ENCODE data around the gene KIF26A. TPM values are rescaled to one million over a fixed set of nuclear protein-coding genes. Genes with fewer than 3 reads are reported as not detected.
"Not testable (repeated sequence)": the region's sequence is repeated elsewhere in the genome, so short reads cannot be mapped to it uniquely, and the experiment has no call there.

The KIF26A gene
- total RNA-seq, 1 experiment from 2014 or later = 3.1 TPM

DNA sequence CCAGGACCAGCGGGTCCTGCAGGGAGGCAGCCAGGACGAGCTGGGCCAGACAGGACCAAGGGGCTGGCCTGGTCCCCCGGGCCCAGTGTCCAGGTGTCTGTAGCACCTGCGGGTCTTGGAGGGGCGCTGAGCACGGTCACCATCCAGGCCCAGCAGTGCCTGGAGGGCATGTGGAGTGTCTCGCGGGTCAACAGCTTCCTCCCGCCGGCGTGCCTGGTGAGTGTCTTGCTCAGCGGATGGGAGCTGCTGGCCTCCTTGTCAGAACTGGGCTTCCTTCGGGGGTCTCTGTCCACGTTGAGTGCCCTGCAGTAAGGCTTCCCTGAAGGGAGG, 13.8 kb downstream of the KIF26A start:
- H3K79me2 ChIP-seq (ENCODE audit: low read length) = no peaks in the 10 kb centered on the region
- CTCF ChIA-PET = no interaction called here

DNA sequence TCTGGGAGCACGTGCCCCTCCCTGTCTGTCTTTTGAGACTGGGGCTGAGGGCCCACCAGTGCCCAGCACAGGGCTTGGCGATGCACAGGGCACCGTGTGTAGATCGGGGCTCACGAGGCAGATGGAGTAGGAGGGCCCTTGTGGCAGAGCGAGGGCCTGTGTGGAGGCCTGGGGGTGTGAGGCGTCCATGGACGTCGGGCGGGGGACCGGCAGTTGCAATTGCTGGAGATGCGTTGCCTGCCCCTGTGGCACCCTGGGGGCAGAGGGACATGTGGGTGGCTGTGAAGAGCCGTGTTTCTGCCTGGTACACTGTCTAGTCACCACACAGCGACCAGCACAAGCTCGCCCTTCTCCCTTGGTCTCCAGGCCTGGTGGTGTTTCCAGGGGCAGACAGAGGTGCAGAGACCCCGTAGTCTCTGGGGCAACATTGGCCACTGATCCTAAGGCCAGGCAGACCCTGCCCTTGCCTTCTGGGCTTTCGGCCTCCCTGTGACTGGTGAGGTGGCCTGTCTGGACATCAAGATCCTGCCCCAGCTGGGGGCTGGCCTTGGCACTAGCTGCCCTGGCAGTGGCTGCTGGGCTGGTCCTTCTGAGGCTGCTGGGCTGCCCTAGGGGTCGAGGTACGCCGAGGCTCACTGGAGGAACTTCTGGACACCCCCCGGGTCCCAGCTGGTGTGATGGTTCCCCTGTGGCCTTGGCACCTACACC, 14.5 kb downstream of the KIF26A start:
- no peak overlapping the region for H3K27ac ChIP-seq (ENCODE audit: low read length)

More for the DNA sequence above, 13.8 kb downstream of the KIF26A start:
- ATAC-seq = no peak
- TF ChIP-seq EZH2phosphoT487 (IDR thresholded peaks at IDR 0.05; ENCODE audit: borderline replicate concordance, low read length) = no peak
- TF ChIP-seq, protein P1, sequence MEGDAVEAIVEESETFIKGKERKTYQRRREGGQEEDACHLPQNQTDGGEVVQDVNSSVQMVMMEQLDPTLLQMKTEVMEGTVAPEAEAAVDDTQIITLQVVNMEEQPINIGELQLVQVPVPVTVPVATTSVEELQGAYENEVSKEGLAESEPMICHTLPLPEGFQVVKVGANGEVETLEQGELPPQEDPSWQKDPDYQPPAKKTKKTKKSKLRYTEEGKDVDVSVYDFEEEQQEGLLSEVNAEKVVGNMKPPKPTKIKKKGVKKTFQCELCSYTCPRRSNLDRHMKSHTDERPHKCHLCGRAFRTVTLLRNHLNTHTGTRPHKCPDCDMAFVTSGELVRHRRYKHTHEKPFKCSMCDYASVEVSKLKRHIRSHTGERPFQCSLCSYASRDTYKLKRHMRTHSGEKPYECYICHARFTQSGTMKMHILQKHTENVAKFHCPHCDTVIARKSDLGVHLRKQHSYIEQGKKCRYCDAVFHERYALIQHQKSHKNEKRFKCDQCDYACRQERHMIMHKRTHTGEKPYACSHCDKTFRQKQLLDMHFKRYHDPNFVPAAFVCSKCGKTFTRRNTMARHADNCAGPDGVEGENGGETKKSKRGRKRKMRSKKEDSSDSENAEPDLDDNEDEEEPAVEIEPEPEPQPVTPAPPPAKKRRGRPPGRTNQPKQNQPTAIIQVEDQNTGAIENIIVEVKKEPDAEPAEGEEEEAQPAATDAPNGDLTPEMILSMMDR (conservative IDR thresholded peaks at IDR 0.05; ENCODE audit: low read depth, low read length) = no peak
- TF ChIP-seq EZH2 (IDR thresholded peaks at IDR 0.05; ENCODE audit: low read length, unreplicated experiment) = no peak
- POLR2A ChIA-PET (ENCODE audit: unreplicated experiment) = no interaction called here
- no peaks in the 10 kb centered on the region for H3F3A ChIP-seq (ENCODE audit: low read length, unreplicated experiment)
- H3K4me3 ChIP-seq (ENCODE audit: low read length) = no peak overlapping the region
- H3K27me3 ChIP-seq (ENCODE audit: low read length) = no peaks in the 10 kb centered on the region
- BruUV-seq (replicated peaks) = no TSS peak
- no peak overlapping the region for H3K9ac ChIP-seq (ENCODE audit: low read length)
- no peak overlapping the region for H3K4me2 ChIP-seq (ENCODE audit: low read length)
- no peaks in the 10 kb centered on the region for H4K20me1 ChIP-seq (ENCODE audit: low read length)
- H3K4me1 ChIP-seq (ENCODE audit: insufficient read depth, low read length) = no peaks in the 10 kb centered on the region
- no peak overlapping the region for H3K27ac ChIP-seq (ENCODE audit: low read length)
- no peak overlapping the region for H2AFZ ChIP-seq (ENCODE audit: low read length)
- no peak for DNase-seq
- no peaks in the 10 kb centered on the region for H3K9me3 ChIP-seq (ENCODE audit: low read length)
- intact Hi-C loops (cut with micrococcal nuclease) = no loop called here
- H3K9me2 ChIP-seq (replicated peaks; ENCODE audit: low read length) = no peaks in the 10 kb centered on the region
- no peaks in the 10 kb centered on the region for H3K36me3 ChIP-seq (ENCODE audit: low read depth, low read length)

DNA sequence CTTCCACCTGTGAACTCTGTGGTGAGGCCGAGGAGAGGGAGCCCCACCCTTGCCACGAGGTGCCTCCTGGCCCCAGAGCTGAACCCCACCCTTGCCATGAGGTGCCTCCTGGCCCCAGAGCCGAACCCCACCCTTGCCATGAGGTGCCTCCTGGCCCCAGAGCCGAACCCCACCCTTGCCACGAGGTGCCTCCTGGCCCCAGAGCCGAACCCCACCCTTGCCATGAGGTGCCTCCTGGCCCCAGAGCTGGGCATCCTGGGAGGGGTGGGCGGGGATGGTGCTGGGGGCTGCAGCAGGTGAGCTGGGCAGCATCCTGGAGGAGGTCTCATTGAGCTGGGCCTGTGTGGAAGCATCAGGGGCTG, 15.0 kb downstream of the KIF26A start:
- H3K4me1 ChIP-seq (ENCODE audit: insufficient read depth, low read length); H3K79me2 ChIP-seq (ENCODE audit: low read length); H3K4me2 ChIP-seq (ENCODE audit: low read length); POLR2A ChIA-PET (ENCODE audit: unreplicated experiment); H3K27ac ChIP-seq (ENCODE audit: low read length); intact Hi-C loops (cut with micrococcal nuclease); H4K20me1 ChIP-seq (ENCODE audit: low read length); H3K27me3 ChIP-seq (ENCODE audit: low read length); BruUV-seq (replicated peaks); H2AFZ ChIP-seq (ENCODE audit: low read length); H3K4me3 ChIP-seq (ENCODE audit: low read length); H3F3A ChIP-seq (ENCODE audit: low read length, unreplicated experiment); H3K36me3 ChIP-seq (ENCODE audit: low read depth, low read length); CTCF ChIA-PET; DNase-seq; ATAC-seq; H3K9me3 ChIP-seq (ENCODE audit: low read length); H3K9me2 ChIP-seq (replicated peaks; ENCODE audit: low read length); H3K9ac ChIP-seq (ENCODE audit: low read length): not testable (repeated sequence)

More for the DNA sequence above, 14.5 kb downstream of the KIF26A start:
- Histone ChIP-seq H3K4me3 (ENCODE audit: low read length) (no peak overlapping the region), H3K4me1 (ENCODE audit: insufficient read depth, low read length) (no peaks in the 10 kb centered on the region), H2AFZ (ENCODE audit: low read length) (no peak overlapping the region), H3K79me2 (ENCODE audit: low read length) (no peaks in the 10 kb centered on the region), H3K27me3 (ENCODE audit: low read length) (no peaks in the 10 kb centered on the region), H3K4me2 (ENCODE audit: low read length) (no peak overlapping the region), H3K9me3 (ENCODE audit: low read length) (no peaks in the 10 kb centered on the region), H3F3A (ENCODE audit: low read length, unreplicated experiment) (no peaks in the 10 kb centered on the region), H4K20me1 (ENCODE audit: low read length) (no peaks in the 10 kb centered on the region), H3K9me2 (replicated peaks; ENCODE audit: low read length) (no peaks in the 10 kb centered on the region), H3K9ac (ENCODE audit: low read length) (no peak overlapping the region), H3K36me3 (ENCODE audit: low read depth, low read length) (no peaks in the 10 kb centered on the region)
- ChIA-PET POLR2A (ENCODE audit: unreplicated experiment) (no interaction called here), CTCF (no interaction called here)
- no peak for DNase-seq
- BruUV-seq (replicated peaks) = no TSS peak
- no peak for TF ChIP-seq EZH2phosphoT487 (IDR thresholded peaks at IDR 0.05; ENCODE audit: borderline replicate concordance, low read length)
- TF ChIP-seq EZH2 (IDR thresholded peaks at IDR 0.05; ENCODE audit: low read length, unreplicated experiment) = no peak
- TF ChIP-seq, protein P1 (conservative IDR thresholded peaks at IDR 0.05; ENCODE audit: low read depth, low read length) = no peak
- no peak for ATAC-seq
- intact Hi-C loops (cut with micrococcal nuclease) = no loop called here
